Ishikawa (cell line): Measurements from ENCODE around the gene PLXNA2.

ENCODE experiments used
- CEBPB ChIP-seq: IDR thresholded peaks from 2 replicates; pipeline ENCODE4 v1.6.1; 2012
- CREB1 ChIP-seq: IDR thresholded peaks from 2 replicates; pipeline ENCODE4 v1.6.1; 2012; ENCODE audit warnings: low read depth
- EGR1 ChIP-seq: IDR thresholded peaks from 2 replicates; pipeline ENCODE4 v1.6.1; 2012
- EP300 ChIP-seq: IDR thresholded peaks from 2 replicates; pipeline ENCODE4 v1.6.1; 2012; ENCODE audit warnings: borderline replicate concordance
- FOXM1 ChIP-seq: IDR thresholded peaks from 2 replicates; pipeline ENCODE4 v1.6.1; 2012; ENCODE audit warnings: low read depth, borderline replicate concordance
- NFIC ChIP-seq: IDR thresholded peaks from 2 replicates; pipeline ENCODE4 v1.6.1; 2012
- RAD21 ChIP-seq: IDR thresholded peaks from 2 replicates; pipeline ENCODE4 v1.6.1; 2012; ENCODE audit warnings: low read depth
- TAF1 ChIP-seq: IDR thresholded peaks from 2 replicates; pipeline ENCODE4 v1.6.1; 2012; ENCODE audit warnings: low read depth, mild to moderate bottlenecking
- TCF12 ChIP-seq: IDR thresholded peaks from 2 replicates; pipeline ENCODE4 v1.6.1; 2012; ENCODE audit warnings: low read depth
- TEAD4 ChIP-seq: IDR thresholded peaks from 2 replicates; pipeline ENCODE4 v1.6.1; 2012
- YY1 ChIP-seq: IDR thresholded peaks from 2 replicates; pipeline ENCODE4 v1.6.1; 2012; ENCODE audit warnings: low read depth
- ZBTB7A ChIP-seq: IDR thresholded peaks from 2 replicates; pipeline ENCODE4 v1.6.1; 2012; ENCODE audit warnings: low read depth
- TF ChIP-seq, protein P1 (sequence below): IDR thresholded peaks from 2 replicates; pipeline ENCODE4 v1.6.1; 2012
- TF ChIP-seq, protein P2 (sequence below): IDR thresholded peaks from 2 replicates; pipeline ENCODE4 v1.6.1; 2012; ENCODE audit warnings: low read depth, mild to moderate bottlenecking
- TF ChIP-seq, protein P3 (sequence below): IDR thresholded peaks from 2 replicates; pipeline ENCODE4 v1.6.1; 2012

PLXNA2 gene

DNA sequence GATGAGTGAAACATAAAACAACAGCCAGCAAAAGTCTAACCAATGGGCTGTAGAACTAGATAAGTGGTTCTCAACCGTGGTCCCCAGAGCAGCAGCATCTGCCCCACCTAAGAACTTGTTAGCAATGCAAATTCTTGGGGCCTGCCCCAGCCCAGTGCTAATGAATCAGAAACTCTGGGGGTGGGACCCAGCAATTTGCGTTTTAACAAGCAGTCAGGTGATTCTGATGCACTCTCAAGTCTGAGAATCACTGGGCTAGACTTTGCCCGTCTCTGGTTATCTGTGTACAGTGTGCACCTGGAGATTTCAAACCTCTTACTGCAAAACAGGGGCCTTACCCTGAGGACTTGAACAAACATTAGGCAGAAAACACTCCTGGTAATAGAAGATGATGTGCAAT, 66.5 kb downstream of the PLXNA2 start:
- TF ChIP-seq CREB1 (no peak), FOXM1 (no peak), TAF1 (no peak), NFIC (no peak), TCF12 (no peak), ZBTB7A (no peak)

DNA sequence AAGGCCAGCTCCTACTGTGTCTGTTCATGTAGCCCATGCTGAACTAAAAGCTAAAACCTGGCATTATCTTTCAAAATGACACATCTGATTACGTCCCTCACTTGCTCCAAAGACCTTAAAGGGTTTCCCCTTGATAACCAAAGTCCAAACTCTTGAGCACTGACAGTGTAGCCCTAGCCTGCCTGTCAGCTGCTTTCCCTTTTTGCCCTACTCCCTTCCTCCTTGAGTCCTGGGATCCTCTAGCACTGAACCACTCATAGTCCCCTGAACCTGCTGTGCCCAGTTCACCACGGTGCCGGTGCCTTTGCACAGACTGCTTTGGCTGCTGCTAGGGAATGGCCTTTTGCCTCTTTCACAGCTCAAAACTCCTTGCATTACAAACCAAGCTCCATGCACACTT, 67.5 kb downstream of the PLXNA2 start:
- TF ChIP-seq FOXM1 (no peak), RAD21 (no peak), EGR1 (no peak), EP300 (no peak), NFIC (no peak), TAF1 (no peak), CEBPB (no peak), TCF12 (no peak), TEAD4 (no peak), CREB1 (no peak), YY1 (no peak), ZBTB7A (no peak)
- TF ChIP-seq, protein P1, sequence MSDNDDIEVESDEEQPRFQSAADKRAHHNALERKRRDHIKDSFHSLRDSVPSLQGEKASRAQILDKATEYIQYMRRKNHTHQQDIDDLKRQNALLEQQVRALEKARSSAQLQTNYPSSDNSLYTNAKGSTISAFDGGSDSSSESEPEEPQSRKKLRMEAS, result no peak
- TF ChIP-seq, protein P2, sequence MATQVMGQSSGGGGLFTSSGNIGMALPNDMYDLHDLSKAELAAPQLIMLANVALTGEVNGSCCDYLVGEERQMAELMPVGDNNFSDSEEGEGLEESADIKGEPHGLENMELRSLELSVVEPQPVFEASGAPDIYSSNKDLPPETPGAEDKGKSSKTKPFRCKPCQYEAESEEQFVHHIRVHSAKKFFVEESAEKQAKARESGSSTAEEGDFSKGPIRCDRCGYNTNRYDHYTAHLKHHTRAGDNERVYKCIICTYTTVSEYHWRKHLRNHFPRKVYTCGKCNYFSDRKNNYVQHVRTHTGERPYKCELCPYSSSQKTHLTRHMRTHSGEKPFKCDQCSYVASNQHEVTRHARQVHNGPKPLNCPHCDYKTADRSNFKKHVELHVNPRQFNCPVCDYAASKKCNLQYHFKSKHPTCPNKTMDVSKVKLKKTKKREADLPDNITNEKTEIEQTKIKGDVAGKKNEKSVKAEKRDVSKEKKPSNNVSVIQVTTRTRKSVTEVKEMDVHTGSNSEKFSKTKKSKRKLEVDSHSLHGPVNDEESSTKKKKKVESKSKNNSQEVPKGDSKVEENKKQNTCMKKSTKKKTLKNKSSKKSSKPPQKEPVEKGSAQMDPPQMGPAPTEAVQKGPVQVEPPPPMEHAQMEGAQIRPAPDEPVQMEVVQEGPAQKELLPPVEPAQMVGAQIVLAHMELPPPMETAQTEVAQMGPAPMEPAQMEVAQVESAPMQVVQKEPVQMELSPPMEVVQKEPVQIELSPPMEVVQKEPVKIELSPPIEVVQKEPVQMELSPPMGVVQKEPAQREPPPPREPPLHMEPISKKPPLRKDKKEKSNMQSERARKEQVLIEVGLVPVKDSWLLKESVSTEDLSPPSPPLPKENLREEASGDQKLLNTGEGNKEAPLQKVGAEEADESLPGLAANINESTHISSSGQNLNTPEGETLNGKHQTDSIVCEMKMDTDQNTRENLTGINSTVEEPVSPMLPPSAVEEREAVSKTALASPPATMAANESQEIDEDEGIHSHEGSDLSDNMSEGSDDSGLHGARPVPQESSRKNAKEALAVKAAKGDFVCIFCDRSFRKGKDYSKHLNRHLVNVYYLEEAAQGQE, result no peak
- TF ChIP-seq, protein P3, sequence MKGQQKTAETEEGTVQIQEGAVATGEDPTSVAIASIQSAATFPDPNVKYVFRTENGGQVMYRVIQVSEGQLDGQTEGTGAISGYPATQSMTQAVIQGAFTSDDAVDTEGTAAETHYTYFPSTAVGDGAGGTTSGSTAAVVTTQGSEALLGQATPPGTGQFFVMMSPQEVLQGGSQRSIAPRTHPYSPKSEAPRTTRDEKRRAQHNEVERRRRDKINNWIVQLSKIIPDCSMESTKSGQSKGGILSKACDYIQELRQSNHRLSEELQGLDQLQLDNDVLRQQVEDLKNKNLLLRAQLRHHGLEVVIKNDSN, result no peak

DNA sequence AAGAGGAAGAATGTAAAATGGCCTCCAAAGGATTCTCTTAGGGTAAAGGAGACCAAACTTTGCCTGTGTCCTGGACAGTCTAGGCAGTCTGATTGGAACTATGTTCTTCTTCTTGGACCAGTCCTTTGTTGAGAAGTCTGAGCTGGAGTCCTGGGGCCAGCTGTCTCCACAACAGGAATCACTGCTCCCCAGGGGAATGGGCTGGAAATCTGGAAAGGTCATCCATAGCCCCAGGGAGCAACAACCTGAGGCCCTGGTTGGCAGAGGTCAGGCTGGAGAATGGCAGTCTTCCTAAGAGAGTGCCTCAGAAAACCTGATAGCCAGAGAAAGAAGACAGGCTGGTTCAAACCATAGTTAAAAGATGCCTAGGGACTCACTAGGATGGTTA, 68.7 kb downstream of the PLXNA2 start:
- TF ChIP-seq CREB1, result no peak
- no peak for TF ChIP-seq TEAD4
- no peak for TF ChIP-seq EGR1
- TF ChIP-seq, protein P2, result no peak
- no peak for TF ChIP-seq RAD21
- TF ChIP-seq, protein P3, result no peak
- no peak for TF ChIP-seq TAF1
- TF ChIP-seq, protein P1, result no peak
- TF ChIP-seq TCF12, result no peak
- TF ChIP-seq EP300, result no peak
- no peak for TF ChIP-seq FOXM1
- TF ChIP-seq YY1, result no peak
- TF ChIP-seq ZBTB7A, result no peak

DNA sequence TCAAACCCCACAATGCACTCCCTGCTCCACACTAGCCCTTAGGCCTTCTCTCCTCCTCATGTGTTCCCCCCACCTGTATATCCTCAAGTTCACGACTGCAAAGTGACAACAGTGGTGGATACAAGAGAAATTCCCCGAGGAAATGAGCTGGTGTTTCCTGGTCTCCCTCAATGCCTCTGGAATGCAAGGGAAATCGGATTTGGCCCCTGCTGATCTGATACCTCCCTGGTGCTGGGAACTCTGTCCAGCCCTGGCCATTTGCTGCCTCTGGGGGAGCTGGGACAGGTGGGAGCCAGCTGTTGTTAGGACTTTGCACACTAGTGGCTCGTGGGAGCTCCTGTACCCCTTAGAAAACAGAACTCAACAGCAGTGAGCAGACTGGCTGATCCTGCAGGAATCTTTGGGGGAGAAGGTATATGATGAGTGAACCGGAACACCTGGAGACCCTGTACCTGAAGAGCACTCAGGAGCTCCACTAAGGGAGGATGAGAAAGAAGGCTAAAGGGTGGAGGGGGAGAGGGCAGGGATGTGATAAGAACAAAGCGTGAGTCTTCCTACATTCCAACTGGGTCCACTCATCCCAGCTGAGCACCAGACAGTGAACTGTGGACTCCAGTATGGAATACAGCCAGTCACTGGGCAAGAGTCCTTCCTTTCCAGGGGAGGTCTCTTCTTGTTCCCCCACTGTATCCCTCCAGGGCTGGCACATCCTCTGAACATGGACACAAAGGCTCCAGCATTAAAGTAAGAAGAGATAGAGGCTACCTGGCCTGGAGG, 69.3 kb downstream of the PLXNA2 start:
- TF ChIP-seq YY1, result no peak

- TF ChIP-seq CREB1, result no peak
- TF ChIP-seq EGR1, result no peak
- no peak for TF ChIP-seq NFIC
- no peak for TF ChIP-seq EP300
- TF ChIP-seq TAF1, result no peak
Measured at GRCh38 chr1:208174200-208174599, 70.0 kb downstream of the PLXNA2 start.

GRCh38 chr1:208173749-208174148, 70.4 kb downstream of the PLXNA2 start:
- TF ChIP-seq, protein P2, result no peak
- TF ChIP-seq, protein P3, result no peak
